ENCODE data around the gene EPB41L2.

The EPB41L2 gene

DNA sequence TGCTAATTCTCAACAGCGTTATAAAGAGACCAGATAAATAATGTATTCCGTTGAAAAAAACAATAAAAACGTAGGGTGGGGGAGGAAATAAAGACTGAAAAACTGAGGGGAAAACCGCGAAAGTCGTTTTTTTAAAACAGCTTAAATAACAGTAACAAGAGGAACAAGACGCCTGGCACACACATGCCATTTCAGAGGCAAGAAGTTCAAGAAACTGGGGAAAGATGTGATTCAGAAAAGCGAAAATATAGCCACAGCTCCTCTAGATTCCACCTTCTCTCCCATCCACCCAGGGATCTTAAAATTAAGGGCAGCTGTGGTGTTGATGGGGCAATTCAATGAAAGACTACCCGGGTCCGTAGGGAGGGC, 1.3 kb downstream of the EPB41L2 start:
- no peak for DNase-seq (ENCODE audit: low spot score)

DNA sequence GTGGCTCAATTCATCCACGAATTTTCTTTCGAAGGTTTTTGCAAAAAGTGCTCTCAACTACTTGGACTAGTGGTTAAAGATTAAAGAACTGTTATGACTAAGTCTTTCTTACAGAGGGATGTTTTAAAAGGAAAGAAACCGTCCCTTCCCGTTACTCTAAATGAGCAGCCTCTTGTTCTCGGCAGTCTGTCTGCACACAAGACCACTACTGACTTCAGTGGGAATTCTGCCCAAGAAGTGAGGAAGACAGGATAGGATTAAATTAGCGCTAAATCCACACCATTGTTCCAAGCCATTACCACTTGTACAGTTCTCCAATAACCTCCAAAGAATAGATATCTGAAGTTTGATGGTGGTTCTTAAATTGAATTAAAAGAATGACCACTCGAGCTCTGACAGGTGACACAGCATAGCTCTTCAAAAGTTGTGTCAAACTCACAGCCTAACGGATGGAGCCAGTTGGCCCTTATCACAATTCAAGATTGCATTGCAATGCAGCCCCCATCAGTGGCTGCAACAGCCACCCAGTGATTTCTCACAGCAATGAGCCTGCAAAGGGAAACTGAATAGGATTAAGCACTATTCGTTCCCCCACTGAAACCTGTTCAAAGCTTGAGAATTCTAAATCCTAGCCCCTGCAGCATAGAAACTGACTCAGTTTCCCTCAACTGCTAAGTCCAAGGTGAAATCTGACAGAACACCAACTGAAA, 1.8 kb downstream of the EPB41L2 start:
- no peak for DNase-seq (ENCODE audit: low spot score)

DNA sequence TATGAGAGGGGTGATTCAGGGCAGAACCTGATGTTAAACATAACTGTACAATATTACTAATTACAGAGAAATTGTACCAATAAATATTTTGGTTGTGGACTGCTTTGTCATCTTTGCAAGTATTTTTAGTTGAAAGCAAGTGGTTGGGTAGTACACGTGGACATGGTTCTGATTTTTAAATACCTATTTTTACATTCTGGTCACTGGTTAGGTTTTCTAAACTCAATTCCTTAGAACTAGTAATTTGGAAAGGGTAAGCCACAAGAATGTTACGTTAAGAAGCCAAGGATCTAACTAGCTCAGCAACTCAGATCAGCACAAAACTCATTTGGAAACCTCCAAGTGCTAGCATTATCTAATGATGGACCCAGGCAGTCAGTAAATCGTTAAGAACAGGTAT, 2.7 kb downstream of the EPB41L2 start:
- DNase-seq (ENCODE audit: low spot score): no peak

DNA sequence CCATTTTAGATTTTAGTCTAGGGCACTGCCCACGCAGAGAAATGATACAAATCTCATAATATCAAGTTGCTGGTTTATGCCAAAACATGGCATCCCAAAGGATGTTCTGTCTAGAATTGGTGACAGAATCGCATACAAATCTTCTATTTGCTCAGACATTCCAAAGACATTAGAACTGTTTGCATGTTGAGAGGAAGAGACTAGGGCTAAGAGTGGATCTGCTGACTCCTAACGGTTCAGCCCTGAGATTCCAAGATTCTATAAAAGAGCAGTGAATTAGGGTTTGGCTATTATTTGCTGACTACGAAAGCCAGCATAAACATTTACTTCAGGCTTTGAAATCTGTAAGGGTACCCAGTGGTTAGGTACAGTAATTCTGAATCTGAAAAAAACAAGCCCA, 3.6 kb downstream of the EPB41L2 start:
- DNase-seq (ENCODE audit: low spot score): no peak

DNA sequence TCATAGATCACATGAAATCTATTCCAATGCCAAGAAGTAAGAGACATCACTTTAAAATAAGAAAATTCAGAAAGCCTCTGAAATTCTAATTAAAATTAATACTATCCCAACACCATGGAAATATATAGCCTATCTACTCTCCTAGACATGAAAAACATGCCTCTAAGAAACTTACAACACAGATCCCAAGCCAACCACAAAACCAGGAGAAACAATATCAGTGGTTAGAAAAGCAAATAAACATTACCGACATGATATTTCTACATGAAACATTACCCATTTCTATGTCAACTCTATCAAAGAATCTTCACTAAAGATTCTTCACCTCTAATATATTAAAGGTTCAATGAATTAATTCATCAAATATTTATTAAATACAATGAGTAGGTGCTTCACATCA, 4.8 kb downstream of the EPB41L2 start:
- no peak for DNase-seq (ENCODE audit: low spot score)

DNA sequence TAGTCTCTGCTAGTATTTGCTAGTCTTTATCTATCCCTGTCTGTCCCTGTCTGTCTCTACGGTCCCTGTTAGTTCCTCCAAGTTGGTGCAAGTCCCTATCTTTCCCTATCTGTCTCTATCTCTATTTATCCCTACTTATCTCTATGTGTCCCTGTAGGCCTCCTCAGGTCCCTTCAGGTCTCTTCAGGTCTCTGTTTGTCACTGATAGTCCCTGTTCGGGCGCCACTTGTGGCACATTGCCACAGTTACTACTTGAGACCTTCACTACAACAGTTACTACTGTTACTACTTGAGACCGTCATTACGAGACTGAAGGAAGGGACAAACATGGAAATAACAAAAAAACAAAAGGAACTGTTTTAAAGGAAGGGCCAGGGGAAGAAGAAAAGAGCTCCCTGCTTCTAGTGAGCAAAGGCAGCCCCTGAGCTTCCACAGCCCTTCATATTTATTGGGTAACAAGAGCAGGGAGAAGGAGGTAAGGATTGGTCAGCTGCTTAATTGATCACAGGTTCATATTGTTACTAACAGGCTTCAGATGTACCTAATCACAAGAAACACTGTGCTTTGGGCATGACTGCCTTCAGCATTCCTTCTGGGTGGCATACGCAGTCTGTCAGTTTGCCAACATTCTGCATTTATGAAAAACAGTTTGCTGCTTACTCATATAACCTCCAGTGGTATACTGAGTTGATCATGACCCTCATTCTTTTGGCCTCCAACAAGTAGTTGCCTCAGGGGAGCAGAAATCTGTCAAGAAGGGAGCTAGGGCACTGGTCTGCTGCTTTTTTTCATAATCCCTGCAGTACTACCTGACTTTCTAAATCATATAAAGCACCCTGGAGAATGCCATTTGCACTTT, 8.4 kb downstream of the EPB41L2 start:
- no peak for DNase-seq (ENCODE audit: low spot score)

DNA sequence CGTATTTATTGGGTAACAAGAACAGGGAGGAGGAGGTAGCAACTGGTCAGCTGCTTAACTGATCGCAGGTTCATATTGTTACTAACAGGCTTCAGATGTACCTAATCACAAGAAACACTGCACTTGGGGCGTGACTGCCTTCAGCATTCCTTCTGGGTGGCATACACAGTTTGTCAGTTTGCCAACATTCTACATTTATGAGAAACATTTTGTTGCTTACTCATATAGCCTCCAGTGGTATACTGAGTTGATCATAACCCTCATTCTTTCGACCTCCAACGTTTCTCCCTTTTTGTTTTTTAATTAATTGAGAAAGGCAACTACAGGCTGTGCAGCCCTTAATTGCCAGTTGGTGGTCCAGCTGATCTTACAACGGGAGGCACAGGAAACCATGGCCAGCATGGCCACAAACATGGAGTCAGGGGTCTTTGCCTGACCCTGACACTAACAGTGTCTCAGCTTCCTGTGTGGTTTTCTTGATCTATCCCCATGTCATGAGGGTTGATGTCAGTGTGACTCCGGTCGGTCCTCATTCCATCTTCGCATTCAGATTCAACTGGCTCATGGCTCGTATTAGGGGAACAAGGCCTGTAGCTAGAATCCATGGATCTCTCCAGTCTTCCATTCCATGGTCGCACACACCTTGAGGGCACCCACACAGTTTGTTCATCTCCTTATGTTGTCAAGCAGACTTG, 9.4 kb downstream of the EPB41L2 start:
- DNase-seq (ENCODE audit: low spot score): no peak

DNA sequence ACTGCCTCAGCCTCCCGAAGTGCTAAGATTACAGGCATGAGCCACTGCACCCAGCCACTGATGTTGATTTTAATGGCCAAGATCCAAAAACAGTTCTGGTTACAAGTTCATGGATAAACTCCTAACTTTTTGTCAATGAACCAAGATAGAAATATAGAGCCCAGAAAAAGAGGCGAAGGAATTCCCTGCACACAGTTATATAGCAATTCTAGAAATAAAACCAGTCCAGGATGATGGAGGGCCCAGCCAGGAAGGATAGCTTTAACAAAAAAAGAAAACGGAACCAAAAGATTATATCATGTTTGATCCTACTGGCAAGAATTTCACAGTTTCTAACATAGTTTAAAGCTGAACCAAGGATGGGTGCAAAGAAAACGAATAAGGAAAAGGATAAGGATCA, 10.9 kb downstream of the EPB41L2 start:
- no peak for DNase-seq (ENCODE audit: low spot score)

DNA sequence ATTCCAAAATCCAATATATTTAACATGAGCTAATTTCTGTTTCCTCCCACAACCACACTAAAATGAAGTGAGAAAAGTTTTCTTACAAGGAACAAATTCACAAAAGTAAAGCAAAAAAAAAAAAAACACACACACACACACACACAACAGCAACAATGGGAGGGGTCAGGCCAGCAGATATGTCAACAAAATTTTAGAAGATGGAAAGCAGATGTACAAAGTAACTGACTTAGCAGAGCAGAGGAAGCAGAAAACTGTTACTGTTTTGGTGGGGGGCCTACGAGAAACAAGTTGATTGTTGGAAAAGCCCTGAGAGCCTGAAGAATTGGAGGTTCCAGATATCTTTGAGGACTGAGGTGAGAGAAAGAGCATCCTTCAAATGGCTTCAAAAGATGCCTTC, 11.7 kb downstream of the EPB41L2 start:
- DNase-seq (ENCODE audit: low spot score): no peak

DNA sequence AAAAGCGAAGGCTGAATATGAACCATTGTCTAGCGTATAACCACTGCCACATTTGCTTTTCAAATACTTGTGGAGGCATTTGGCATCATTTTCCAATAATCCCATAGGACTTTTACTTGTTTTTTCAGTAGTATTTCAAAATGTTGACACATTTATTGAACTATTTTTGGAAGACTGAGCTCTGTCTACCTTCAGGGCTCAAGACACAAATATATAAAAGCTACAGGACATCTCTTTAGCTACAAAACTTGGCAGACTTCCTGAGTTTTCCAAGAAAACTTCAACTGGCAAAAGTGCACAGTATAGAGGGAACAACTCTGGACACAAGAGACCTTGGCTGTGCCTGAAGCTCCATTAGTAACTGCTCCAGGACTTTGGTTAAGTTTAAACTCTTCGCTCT, 13.4 kb downstream of the EPB41L2 start:
- no peak for DNase-seq (ENCODE audit: low spot score)

DNA sequence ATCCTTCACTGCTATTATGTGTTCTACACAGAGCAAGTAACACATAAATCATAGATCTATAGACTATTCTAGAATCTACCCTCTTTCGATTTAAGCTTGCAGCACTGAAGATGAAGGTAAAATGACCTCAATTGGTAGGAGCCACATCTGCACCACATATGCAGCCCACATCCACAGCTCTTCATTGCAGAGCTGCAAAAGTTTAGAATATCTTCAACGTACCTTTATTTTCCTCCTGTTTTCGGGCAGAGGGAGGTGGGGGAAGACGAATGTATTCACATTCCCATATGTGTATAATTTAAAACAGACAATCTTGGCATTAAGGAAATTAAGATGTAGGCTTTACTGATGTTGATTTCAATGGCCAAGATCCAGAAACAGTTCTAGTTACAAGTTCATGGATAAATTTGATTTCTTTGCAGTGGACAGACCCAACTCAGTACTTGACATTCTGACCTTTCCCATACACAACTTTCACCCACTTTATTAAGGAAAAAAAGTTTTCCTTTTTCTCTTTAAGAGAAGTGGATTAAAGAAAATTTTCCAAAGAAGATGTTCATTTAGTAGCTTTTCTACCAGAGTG, 14.0 kb downstream of the EPB41L2 start:
- DNase-seq (ENCODE audit: low spot score): no peak

DNA sequence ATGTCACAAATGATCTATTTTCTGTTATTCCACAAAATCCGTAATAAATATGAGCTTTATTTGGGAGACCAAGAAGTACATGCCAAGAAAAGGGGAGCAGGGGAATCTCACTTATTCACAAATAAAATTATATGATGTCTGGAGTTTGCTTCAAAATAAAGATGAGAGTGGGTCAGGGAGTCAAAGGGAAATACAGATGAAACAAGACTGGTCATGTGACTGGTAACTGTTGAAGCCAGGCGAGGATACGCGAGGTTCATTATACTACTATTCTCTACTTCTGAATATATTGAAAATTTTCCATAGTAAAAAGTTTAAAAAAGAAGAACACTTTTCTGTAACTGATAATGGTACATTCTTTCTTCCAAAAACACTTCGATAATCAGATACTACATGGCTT, 14.6 kb downstream of the EPB41L2 start:
- DNase-seq (ENCODE audit: low spot score): no peak

DNA sequence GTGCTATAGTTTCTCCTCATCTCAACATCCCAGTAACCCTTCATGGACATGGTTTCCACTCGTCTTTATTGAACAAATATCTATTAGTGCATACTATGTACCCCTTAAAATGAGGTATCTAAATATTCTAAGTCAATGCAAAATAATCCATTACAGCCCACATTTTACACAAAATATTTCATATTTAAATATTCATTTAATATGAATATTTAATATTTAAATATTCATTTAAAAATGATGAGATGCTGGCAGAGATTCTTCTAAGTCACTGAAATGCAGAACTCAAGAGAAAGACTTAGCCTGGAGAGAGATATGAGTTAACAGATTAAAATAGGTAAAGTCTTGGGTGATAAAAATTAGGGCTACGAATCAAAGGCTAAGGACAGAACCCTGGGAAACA, 17.9 kb downstream of the EPB41L2 start:
- no peak for DNase-seq (ENCODE audit: low spot score)

DNA sequence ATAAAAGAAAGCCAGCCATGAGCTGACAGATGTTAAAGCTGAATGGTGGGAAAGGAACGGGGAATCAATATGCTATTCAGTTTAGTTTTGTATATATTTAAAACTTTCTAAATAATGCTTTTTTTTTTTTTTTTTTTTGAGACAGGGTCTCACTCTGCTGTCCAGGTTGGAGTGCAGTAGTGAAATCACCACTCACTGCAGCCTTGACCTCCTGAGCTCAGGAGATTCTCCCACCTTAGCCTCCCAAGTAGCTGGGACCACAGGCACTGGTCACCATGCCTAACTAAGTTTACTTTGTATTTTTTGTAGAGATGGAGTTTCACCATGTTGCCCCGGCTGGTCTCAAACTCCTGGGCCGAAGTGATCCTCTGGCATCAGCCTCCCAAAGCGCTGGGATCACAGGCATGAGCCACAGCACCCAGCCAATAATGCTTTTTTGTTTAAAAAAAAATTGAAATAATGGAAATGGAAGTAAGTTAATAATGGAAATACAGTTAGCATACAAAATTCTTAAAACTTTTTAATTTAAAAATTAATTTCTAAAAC, 19.1 kb downstream of the EPB41L2 start:
- DNase-seq (ENCODE audit: low spot score): no peak

DNA sequence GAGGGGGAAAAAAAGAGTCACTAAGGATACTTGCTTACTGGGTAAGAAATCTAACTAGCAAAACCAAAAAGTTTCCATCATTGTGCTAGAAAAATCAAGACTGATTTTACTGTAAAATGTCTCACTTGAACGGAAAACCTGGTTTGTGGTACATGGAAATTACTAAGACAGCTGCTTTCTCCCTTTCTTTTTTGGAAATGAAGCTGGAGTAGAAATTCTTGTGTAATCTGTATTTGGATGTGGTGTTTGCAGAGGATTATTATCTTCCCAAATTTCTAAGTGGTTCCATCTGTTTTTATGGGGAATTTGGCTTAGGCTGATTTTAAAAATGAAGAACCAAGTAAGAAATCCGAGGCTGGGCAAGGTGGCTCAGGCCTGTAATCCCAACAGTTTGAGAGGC, 20.4 kb downstream of the EPB41L2 start:
- no peak for DNase-seq (ENCODE audit: low spot score)

DNA sequence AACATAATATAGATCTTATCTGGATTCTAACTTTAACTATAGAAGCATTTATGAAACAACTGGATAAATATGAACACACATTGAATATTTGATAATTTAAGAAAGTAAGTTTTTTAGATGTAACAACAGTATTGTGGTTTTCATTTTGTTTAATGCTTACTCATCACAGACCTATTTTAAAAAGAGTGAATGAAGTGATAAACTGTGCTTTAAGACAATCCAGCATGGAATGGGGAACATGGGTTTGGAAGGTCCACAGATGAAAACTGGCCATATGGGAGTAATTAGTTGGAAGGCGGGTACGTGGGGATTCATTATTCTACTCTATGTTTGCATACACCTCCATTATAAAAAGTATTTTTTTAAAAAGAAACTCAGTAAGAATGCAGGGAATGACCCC, 21.2 kb downstream of the EPB41L2 start:
- DNase-seq (ENCODE audit: low spot score): no peak

DNA sequence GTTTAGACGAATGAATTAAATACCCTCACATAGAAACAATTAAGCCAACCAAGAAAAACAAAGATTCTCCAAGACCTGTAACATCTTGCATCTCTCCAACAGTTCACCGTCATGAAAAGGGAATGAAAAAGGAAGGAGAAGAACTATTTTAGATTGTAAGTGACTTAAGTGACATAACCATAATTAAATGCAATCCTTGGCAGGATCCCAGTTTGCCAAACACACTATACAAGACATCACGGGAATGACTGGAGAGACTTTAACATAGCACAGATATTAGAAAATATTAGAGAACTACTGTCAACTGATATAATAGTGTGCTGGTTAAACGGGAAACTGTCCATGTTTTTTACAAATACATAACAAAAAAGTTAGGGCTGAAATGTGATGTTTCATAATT, 22.2 kb downstream of the EPB41L2 start:
- no peak for DNase-seq (ENCODE audit: low spot score)

DNA sequence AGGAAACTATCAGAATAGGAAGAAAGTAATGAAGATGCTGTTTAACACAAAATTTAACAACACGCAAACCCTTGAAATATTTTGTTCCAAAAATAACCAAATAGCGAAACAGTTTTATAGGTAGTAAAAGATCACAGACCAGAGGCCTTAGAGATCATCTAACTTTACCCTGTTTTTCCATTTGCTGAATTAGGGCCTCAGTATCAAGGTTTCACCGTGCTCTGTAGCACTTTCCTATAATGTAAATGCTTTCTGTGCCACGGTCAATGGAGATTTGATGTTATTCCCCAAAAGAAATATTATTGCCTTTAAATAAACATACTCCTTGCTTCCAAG, 23.7 kb downstream of the EPB41L2 start:
- no peak for DNase-seq (ENCODE audit: low spot score)

DNA sequence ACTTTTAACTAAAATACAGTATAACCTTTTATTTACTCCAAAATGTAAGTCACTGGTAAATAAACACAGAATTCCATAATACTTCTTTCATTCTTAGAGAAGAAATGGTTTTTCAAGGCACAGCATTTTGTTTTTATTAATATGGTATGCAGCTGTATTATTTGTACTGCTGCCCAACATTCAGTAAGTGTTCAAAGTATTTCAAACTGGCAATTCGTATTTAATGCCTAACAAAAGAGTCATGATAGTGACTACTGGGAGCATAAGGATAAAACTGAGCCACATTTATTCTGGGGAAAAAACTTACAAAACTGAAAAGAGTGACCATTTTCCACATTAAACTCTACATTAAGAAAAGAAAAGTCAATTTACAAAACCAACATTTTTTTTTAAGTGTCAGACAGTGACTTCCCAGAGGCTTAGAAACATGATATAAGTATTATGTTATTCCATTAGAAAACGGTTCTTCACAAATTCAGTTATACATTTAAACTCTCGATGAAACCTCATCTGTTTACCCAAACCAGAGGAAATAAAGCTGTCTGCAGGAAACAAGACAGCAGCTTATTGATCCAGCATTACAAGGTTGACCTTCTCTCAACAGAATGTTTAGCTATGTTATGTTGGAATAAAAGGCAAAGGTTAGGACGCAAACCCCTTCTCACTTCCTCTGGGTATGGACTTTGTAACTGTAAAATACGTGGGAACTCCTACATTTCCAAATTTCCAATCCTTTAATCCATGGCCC, 24.3 kb downstream of the EPB41L2 start:
- DNase-seq (ENCODE audit: low spot score): no peak

DNA sequence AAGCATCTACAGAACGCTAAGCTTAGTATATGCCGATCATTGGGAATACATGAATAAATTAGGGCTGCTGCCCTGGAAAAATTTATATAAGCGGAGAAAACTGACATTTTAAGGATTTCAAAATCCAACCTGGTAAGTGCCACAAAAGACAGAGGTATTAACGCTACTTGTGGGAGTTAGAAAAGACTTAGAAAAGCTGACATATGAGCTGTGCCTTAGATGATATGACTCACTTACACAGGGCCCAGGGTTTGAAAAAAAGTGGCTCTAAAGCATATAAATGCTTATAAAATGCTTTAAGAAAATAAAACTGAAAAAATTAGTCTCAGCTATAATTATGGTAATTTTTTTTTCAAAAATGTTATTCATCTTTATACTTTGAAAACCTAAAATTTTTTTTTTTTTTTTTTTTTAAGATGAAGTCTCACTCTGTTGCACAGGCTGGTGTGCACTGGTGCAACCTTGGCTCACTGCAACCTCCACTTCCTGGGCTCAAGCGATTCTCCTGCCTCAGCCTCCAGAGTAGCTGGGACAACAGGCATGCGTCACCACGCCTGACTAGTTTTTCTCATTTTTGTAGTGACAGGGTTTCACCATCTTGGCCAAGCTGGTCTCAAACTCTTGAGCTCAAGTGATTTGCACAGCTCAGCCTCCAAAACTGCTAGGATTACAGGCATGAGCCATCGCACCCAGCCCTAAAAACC, 25.7 kb downstream of the EPB41L2 start:
- no peak for DNase-seq (ENCODE audit: low spot score)

DNA sequence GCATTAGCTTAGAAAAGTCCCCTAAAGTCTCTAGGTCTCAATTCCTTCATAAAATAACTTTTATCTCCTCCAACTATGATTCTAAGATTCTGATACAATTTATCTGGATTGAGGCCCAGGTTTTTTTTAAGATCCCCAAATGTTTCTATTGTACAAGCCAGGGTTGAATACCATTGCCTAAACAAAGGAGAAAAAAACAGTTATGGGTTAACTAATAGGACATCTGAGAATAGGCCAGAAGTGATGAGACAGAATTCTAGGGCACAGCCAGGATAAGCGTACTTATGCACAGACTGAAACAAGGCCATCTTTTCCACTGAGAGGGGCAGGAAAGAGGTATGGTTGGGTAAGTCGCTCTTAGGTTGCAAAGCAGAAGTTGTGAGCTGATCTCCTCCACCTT, 26.4 kb downstream of the EPB41L2 start:
- no peak for DNase-seq (ENCODE audit: low spot score)
